ENCODE results near the gene ACTR3.
A peak's percentile ranks its signal among the peaks of the same experiment; 100 is the strongest.
"Not testable (repeated sequence)": the region's sequence is repeated elsewhere in the genome, so short reads cannot be mapped to it uniquely, and the experiment has no call there.

ACTR3 gene

DNA sequence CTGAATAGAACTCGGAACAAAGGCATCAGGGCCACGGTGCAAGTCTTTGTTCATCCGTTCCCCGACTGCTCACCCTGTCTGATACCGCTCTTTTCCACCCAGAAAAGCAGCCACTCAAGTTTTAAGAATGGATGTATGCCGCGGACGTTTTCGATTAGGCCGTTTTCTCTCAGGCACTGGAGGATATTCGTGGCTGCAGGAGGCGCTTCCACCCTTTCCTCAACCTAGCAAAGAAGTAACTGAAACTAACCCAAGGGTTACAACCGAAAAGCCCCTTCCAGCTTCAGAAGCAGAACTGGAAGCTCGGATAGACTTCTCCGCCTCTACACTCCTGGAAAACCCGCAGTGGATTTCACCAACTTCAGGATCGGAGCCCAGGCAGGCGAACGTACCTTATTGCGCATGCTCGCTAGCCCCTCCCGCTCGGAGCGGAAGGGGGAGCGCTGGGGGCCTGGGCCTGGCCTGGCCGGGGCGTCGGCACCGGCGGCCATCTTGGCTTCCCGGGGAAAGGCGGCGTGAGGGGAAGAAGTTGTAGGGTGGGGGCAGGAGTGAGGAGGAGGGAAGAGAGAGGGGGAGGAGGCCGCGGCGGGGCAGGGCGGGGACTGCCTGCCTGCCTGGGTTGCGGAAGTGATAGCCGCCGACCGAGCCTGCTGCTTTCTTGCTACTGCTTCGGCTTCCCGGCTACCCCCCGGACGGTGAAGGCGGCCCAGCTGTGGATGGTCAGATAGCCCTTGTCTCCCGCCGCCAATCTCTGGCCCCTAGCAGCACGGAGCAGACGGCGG lies at the start of gene ACTR3:
Gene ACTR3 (plus strand): TSS at position 619 of the 782 bp plus-strand sequence. CDS start 191 bp downstream, outside the sequence.
- peak; percentile 81 for FAIRE-seq

DNA sequence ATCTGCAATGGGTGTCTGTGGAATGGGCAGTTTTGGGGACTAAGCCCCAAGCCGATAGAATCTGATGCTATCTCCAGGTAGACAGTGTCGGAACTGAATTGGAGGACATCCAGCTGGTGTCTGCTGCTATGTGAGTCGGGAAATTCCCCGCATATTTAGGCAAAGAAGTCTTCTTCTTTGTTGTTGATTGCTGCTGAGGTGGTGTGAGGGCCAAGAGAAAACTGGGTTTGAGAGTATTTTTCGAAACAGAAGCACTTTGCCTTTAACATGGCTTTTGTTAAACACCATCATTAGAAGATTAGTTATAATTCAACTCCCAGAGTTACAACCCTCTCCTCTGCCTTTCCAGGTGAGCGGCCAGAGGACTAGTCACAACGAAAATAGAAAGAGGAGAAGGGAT lies 49.4 kb upstream of the ACTR3 start:
- no peak for FAIRE-seq

DNA sequence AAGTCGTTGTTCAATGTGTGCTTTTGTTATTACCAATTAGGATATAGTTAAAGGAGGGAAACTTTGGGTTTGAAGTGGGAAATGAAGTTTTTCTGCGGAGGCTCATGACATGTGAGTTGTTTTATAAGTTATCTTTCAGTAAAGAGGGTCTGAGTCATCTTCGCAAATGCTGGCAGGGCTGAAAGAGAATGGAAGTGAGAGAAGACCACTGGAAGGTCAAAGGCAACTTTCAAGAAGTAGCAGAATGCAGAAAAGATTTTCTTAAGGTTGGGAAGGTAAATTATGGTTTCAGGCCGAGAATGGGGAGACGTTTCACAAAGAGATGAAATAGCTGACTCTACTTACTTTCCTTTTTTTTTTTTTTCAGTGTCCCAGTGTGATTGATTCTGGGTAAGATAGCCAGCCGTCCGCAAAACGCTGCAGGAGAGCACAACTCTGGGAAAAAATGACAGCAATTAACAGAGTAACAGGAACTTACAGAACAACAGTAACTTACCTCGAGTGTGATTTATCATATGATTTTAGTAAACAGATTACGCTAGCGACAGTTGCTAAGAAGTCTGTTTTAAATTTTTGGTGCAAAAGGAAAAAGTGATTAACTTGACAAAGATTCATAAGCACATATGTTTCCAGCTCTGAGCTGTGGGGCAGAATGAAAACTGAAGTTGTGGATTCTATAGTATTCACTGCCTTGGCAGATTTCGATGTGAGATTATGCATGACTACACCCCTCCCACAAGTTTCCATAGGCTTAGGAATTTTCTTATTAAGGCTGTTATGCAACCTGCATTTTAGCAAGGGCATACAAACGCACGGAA lies 46.8 kb upstream of the ACTR3 start:
- no peak for FAIRE-seq

DNA sequence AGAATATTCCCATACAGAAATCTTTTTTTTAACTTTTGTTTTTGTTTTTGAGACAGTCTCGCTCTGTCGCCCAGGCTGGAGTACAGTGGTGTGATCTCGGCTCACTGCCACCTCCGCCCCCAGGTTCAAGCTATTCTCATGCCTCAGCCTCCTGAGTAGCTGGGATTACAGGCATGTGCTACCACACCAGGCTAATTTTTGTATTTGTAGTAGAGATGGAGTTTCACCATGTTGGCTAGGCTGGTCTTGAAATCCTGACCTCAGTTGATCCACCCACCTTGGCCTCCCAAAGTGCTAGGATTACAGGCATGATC lies 46.2 kb upstream of the ACTR3 start:
- FAIRE-seq, result not testable (repeated sequence)

DNA sequence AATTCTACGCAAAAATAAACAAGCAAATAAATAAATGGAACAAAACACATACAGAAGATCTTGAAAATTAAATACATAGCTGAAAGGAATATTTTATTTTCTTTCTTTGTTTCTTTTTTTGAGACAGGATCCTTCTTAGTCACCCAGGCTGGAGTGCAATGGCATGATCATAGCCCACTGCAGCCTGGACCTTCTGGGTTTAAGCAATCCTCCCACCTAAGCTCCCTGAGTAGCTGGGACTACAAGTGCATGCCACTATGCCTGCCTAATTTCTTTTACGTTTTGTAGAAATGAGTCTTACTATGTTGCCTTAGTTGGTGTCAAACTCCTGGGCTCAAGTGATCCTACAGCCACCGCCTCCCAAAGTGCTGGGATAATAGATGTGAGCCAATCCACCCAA lies 44.6 kb upstream of the ACTR3 start:
- no peak for FAIRE-seq

DNA sequence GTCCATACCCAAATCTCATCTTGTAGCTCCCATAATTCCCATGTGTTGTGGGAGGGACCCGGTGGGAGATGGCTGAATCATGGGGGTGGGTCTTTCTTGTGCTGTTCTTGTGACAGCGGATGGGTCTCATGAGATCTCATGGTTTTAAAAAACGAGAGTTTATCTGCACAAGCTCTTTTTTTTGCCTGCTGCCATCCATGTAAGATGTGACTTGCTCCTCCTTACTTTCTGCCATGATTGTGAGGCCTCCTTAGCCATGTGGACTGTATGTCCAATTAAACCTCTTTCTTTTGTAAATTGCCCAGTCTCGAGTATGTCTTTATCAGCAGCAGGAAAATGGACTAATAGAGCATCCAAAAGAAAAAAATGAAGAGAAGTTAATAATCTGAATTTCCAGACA lies 44.1 kb upstream of the ACTR3 start:
- not testable (repeated sequence) for FAIRE-seq

DNA sequence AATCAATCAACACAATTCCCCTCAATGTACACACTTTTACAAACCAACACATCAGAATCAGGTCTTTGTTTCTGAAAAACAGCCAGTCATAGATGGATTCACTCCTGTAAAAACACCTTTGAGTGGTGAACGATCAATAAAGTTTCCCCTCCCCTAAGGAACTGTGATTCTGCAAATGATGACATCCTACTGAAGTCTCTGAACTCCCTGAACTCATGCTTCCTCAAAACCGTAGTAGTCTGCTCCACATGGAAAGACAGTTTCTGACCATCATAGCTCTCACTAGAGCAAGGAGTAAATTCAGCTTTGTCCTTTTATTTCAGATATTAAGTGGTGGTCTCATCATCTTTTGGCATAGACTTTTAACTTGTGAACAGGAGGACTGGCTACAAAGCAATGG lies 43.5 kb upstream of the ACTR3 start:
- no peak for FAIRE-seq

DNA sequence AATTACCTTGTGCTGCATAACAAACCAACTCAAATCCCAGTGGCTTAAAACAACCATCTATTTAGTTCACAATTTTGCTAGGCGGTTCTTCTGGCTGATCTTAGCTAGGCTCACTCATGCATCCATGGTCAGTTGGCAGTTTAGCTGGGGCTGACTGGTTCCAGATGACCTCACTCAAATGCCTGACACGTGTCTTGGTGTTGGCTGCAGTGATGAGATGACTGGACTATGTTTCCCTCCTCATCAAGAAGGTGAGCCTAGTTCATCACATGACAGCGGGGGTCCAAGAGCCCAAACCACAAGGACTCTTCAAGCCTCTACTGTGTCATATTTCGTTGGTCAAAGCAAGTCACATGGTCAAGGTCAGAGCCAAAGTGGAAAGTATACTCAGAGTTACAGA lies 42.7 kb upstream of the ACTR3 start:
- FAIRE-seq, result no peak

DNA sequence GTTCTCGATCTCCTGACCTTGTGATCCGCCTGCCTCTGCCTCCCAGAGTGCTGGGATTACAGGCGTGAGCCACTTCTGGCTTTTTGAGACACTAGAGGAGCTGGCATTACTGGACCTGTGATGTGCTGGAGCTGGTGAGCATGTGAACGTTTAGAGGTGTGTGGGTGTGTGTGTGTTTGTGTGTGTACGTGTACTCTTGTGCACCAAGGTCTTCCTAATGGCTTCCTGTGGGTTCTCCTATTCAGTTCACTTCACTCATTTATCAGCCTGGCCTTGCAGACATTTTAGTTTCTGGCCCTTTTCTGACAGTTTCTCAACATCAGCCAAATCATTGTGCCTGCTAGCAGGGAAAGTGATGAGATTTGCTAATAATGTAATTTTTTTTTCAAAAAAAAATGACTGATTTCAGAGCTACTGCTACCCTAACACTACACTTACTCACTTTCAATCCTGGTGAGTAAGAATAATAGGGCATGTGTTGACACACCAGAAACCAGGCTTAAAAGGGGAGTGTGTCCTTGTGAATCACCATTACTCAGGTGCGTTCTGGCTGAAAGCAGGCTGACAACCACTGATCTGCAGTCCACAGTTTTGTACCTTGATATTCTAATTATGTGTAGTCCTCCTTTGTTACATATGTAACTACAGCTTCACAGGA lies 41.0 kb upstream of the ACTR3 start:
- no peak for FAIRE-seq

DNA sequence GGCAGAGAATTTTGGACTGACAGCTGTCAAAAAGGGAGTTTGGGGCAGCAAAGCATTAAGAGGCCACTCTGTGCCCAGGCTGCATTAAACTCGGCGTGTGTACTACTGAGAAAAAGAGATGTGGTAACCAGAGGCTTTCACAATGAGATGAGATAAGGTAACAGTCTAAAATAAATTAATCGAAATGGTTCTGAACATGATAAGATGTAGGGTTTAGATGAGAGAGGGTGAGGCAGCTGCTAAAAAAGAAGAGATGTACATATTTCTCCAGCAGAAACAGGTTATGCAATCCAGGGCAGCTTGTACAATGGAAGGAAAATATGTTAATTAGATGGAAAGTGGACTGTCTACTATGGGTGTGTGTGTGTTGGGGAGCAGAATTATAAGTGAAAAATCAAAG lies 39.2 kb upstream of the ACTR3 start:
- FAIRE-seq, result no peak

DNA sequence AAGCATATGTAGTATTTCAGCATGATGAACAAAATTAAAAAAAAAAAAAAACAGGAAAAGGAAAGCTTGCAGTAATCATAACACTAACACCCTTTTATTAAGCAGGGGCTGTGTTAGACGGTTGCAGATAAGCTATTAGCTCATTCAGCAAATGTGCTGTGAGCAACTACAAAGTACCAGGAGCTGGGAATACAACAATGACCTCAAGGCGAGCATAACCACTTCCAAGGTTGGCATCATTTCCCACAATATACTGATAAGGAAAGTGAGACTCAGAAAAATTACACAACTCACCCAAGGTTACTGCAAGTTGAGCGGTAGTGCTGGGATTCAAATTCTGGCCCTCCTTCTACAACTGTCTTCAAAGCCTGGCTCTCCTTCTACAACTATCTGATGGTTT lies 38.2 kb upstream of the ACTR3 start:
- FAIRE-seq, result no peak

DNA sequence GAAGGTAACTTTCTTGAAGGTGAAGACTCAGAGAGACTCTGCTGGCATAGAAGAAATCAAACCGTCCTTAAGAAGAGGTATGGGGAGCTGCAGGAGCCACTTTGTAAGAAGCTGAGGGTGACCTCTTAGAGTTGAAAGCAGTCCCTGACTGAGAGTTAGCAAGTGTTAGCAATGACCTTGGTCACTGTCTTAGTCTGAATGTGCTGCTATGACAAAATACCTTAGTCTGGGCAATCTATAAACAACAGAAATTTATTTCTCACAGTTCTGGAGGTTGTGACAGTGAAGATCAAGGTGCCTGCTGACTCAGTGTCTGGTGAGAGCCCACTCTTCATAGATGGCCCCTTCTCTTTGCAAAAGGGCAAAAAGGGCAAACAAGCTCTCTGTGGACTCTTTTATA lies 35.7 kb upstream of the ACTR3 start:
- FAIRE-seq, result no peak

DNA sequence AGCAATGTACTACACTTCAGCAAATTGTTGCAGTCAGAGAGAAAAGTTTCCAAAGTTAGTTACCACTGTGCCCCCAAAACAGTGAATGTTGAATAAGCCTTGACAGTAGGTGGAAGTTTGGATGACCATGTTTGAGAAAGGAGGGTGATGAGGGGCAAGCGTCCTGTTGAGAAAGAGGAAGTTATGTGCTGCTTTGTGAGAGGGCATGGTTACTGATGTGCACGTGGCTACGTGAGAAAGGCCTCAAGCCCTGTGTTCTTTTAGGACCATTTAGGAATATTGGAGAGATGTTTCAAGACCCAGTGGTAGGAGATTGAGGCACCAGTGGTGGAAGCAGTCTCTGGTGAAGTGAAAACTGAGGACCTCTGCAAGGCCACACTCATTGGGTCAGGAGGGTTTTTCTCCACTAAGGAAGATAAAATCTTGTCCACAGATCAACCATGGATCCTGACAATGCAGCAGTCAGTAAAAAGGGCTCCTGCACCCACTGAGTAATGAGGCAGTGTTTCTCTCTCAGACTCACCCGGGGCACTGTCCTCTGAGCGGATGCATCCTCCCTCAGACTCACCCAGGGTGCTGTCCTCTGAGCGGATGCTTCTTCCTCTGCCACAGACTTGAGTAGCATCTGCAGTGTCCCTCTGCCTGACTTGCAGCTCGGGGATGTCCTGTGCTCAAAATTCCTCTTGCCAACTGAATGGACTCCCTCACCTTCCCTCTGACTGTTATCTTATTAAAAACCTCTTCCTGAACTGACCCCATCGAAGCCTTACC lies 34.7 kb upstream of the ACTR3 start:
- FAIRE-seq, result no peak

DNA sequence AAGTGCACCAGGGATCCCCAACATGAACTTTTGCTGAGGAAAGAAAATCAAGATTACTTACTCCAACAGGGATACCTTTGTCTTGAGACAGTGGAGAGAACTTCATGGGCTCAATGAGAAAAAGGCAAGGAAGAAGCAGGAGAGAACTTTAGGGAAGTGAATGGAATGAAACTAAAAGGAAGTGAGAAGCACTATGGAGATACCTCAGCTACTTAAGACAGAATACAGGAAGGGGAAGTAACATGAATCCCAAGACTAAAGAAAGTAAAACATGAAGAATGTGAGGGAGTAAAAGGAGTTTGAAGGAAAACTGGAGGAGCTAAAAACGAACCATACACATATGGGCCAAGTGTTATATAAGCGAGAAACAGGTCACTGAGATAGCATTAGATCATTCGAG lies 32.4 kb upstream of the ACTR3 start:
- no peak for FAIRE-seq

DNA sequence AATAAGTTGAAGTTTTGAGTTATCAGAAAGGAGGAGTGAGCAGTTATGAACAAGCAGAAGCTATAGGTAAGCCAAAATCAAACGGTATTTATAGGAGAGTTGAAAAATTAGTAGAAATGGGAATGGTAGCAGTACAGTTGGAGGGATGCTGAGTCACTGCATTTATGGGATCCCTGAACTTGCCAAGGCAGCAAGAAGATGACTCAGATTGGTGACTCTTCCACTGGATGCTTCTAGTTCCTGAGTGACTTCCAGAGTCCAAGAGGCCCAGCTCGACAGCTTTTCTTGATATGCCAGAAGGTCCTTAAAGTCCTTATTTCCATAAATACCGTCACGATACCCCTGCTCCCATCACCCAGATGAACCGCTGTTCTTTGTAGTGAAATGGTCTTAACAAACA lies 31.1 kb upstream of the ACTR3 start:
- no peak for FAIRE-seq

DNA sequence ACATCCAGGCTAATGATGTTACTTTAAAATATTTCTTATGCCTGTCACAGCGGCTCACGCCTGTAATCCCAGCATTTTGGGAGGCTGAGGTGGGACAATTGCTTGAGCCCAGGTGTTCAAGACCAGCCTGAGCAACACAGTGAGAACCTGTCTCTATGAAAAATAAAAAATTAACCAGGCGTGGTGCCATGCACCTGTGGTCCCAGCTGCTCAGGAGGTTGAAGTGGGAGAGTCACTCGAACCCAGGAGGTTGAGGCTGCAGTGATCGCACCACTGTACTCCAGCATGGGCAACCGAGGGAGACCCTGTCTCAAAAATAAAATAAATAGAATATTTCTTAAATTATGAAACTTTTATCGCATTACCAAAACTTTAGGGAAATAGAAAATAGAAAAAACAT lies 28.1 kb upstream of the ACTR3 start:
- FAIRE-seq, result no peak

DNA sequence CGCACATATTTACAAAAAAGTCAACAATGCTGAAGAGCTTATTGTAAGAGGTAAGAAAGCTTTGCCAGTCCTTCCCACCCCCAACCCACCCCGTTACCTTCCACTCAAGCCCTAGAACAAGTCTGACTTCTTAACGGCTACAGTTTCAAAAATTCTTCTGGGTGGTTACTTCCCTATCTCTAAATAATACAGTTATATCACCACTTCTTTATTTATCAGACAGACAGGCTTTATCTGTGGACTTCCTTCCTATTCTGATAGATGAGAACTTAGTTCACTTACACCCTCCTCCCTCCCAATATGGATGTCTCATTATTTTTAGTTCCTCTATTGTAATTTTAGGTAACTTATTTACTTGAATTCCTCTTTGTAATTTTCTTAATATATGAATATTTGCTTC lies 26.7 kb upstream of the ACTR3 start:
- no peak for FAIRE-seq

DNA sequence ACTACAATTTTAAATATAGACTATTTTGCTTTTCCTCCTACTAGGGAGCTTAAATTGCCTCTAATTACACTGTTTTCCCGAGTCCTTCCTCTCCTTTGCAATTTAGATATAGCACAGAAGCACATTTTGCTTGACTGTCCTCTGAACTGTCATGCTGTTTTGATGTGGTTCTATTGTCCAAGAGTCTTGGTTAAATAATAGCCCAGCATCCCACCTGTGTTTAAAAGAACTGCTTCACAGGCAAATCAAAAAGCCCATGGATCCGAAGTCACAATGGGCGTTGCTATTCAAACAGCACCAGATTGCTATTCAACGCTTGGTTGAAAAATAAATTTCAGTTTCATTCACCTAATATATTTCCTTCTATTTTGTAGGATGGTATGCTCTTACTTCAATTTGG lies 22.3 kb upstream of the ACTR3 start:
- no peak for FAIRE-seq

DNA sequence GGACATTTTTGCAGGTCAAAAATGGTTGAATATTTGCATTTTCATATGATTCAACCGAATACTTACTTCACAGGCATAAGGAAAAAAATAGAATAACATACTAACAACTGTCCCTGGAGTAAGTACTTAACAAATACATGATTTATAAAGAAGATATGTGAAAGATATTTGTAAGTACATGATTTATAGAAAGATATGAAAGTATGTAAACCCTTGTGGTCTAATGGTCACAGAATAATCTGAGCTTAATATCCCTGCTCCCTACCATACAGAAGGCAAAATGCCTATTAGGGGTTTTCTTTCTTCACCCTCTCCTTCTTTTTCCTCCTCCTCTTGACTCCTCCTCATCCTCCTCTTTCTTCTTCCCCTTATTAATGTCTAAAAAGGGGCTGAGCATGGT lies 20.6 kb upstream of the ACTR3 start:
- FAIRE-seq, result no peak

DNA sequence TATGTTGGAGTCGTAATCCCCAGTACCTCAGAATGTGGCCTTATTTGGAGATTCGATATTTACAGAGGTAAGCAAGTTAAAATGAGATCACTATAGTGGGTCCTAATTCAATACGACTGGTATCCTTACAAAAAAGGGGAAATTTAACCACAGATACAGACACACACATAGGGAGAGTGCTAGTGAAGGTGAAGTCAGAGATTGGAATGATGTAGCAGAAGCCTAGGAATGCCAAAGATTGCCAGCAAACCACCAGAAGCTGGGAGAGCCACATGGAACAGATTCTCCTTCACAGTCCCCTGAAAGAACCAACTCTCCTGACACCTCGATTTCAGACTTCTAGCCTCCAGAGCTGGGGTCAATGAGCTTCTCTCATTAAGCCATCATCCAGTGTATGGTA lies 17.7 kb upstream of the ACTR3 start:
- no peak for FAIRE-seq

DNA sequence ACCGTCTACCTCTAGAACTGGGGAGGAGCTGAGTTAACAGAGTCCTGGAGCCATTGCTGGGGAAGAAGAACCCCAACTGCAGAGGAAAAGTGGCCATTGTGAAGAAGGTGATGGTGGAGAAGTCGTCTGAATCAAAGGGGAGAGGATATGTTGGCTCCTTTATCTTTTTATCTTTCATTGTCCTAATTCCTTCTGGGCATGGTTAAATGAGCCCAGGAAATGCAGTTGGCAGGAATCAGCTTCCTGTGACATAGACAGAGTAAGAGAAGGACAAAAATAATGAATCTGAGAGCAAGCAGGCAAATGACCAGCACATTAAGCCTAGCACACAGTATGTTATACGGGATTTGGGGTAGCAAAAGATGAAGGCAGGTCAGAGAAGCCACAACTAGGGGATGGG lies 16.0 kb upstream of the ACTR3 start:
- FAIRE-seq, result no peak

DNA sequence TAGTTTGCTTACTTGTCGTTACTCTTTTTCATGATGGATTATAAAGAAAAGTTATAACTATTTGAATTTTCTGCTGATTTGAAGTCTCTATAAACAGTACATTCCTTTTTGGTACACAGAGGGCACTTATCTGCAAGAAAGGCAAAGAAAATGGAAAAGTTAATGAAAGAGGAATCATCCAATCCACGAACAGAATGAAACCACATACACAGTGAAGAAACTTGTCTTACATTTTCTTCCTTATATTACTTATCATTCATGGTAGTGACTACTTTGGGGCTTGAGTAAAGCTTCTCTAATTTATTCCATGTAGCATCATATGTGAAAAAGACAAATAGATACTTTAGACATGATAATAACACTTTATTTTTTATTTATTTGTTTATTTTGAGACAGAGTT lies 14.8 kb upstream of the ACTR3 start:
- FAIRE-seq, result no peak
